HepG2 (cell line): ENCODE data around the gene CNPPD1. TPM values are rescaled to one million over a fixed set of nuclear protein-coding genes. Genes with fewer than 3 reads are reported as not detected.

ENCODE experiments used
- CEBPB ChIP-seq: IDR thresholded peaks from 2 replicates; pipeline ENCODE4 v1.6.1; 2011; ENCODE audit warnings: low read depth, low read length, improper control_type of control experiment, borderline replicate concordance
- CHCHD3 ChIP-seq: sonication (generic); formaldehyde crosslinking; IDR thresholded peaks from 2 replicates; pipeline ENCODE4 v1.8.0; 2022; ENCODE audit warnings: mild to moderate bottlenecking, missing genetic modification reagents, moderate library complexity
- ETV5 ChIP-seq: IDR thresholded peaks from 2 replicates; pipeline ENCODE4 v1.6.1; 2018; ENCODE audit warnings: missing biosample characterization, missing genetic modification reagents, inconsistent platforms, borderline replicate concordance
- HNF4A ChIP-seq: sonication (generic); formaldehyde crosslinking; IDR thresholded peaks from 2 replicates; pipeline ENCODE4 v1.4.0; 2020; ENCODE audit warnings: missing genetic modification reagents
- HNRNPK ChIP-seq: fragments of 200-400 bp; formaldehyde crosslinking; IDR thresholded peaks from 2 replicates; pipeline ENCODE4 v1.6.1; 2018; ENCODE audit warnings: low read length, low read depth, moderate library complexity, mild to moderate bottlenecking; ENCODE audit not compliant: poor library complexity, severe bottlenecking
- HOXA3 ChIP-seq: sonication (generic); formaldehyde crosslinking; IDR thresholded peaks from 2 replicates; pipeline ENCODE4 v1.5.0; 2020; ENCODE audit warnings: missing genetic modification reagents
- SP4 ChIP-seq: sonication (generic); formaldehyde crosslinking; IDR thresholded peaks from 2 replicates; pipeline ENCODE4 v1.8.1; 2023; ENCODE audit warnings: mild to moderate bottlenecking, missing genetic modification reagents
- ZNF251 ChIP-seq: sonication (generic); formaldehyde crosslinking; IDR thresholded peaks from 2 replicates; pipeline ENCODE4 v1.9.0; 2021; ENCODE audit warnings: mild to moderate bottlenecking, missing genetic modification reagents
- ZNF501 ChIP-seq: sonication (generic); formaldehyde crosslinking; IDR thresholded peaks from 2 replicates; pipeline ENCODE4 v1.5.1; 2020; ENCODE audit warnings: mild to moderate bottlenecking, moderate library complexity, missing genetic modification reagents
- ZNF703 ChIP-seq: sonication (generic); formaldehyde crosslinking; IDR thresholded peaks from 2 replicates; pipeline ENCODE4 v1.5.1; 2020; ENCODE audit warnings: missing genetic modification reagents, mild to moderate bottlenecking, moderate library complexity, borderline replicate concordance
- ZNF720 ChIP-seq: sonication (generic); formaldehyde crosslinking; IDR thresholded peaks from 2 replicates; pipeline ENCODE4 v1.4.0; 2020; ENCODE audit warnings: missing genetic modification reagents
- ZSCAN12 ChIP-seq: sonication (generic); formaldehyde crosslinking; IDR thresholded peaks from 2 replicates; pipeline ENCODE4 v1.9.0; 2021; ENCODE audit warnings: mild to moderate bottlenecking, missing genetic modification reagents
- polyA plus RNA-seq, 8 experiments: library from polyadenylated mRNA; depleted of rRNA in 3 of 8; stranded (reverse) in 7 of 8; unstranded in 1 of 8; fragments of >200 nt; fragmentation: Illumina TruSeq in 4 of 8; extraction: Trizol in 4 of 8; gene quantifications; 2 replicates each; pipeline versions ENCODE4 v1.2.1 to v1.2.3, GENCODE V29; 2011 to 2016; ENCODE audit warnings: low read depth in 4 of 8, missing spikeins in 1 of 8, mixed read lengths in 1 of 8; ENCODE audit not compliant: insufficient read depth in 1 of 8
- total RNA-seq, 5 experiments: library from RNA; depleted of rRNA; stranded (reverse); fragments of >200 nt; fragmentation: Illumina TruSeq; extraction: Trizol; gene quantifications; 2 replicates each; pipeline ENCODE4 v1.2.3, GENCODE V29; 2016; ENCODE audit warnings: low read depth in 1 of 5
- TF ChIP-seq, protein P1 (sequence below): sonication (generic); formaldehyde crosslinking; IDR thresholded peaks from 2 replicates; pipeline ENCODE4 v1.4.0; 2020; ENCODE audit warnings: missing genetic modification reagents, borderline replicate concordance
- TF ChIP-seq, protein P2 (sequence below): sonication (generic); formaldehyde crosslinking; IDR thresholded peaks from 2 replicates; pipeline ENCODE4 v1.8.1; 2022; ENCODE audit warnings: low read depth, mild to moderate bottlenecking, missing genetic modification reagents
- TF ChIP-seq, protein P3 (sequence below): sonication (generic); formaldehyde crosslinking; IDR thresholded peaks from 2 replicates; pipeline ENCODE4 v1.4.0; 2020; ENCODE audit warnings: missing genetic modification reagents
- TF ChIP-seq, protein P4 (sequence below): sonication (generic); formaldehyde crosslinking; IDR thresholded peaks from 2 replicates; pipeline ENCODE4 v1.5.0; 2020; ENCODE audit warnings: mild to moderate bottlenecking, missing genetic modification reagents

The CNPPD1 gene
- total and polyA plus RNA-seq, 2 of the 13 experiments (the other 11 are each of a cell fraction or from before 2014, with no cell fraction given): 35.5 to 49.4 TPM

DNA sequence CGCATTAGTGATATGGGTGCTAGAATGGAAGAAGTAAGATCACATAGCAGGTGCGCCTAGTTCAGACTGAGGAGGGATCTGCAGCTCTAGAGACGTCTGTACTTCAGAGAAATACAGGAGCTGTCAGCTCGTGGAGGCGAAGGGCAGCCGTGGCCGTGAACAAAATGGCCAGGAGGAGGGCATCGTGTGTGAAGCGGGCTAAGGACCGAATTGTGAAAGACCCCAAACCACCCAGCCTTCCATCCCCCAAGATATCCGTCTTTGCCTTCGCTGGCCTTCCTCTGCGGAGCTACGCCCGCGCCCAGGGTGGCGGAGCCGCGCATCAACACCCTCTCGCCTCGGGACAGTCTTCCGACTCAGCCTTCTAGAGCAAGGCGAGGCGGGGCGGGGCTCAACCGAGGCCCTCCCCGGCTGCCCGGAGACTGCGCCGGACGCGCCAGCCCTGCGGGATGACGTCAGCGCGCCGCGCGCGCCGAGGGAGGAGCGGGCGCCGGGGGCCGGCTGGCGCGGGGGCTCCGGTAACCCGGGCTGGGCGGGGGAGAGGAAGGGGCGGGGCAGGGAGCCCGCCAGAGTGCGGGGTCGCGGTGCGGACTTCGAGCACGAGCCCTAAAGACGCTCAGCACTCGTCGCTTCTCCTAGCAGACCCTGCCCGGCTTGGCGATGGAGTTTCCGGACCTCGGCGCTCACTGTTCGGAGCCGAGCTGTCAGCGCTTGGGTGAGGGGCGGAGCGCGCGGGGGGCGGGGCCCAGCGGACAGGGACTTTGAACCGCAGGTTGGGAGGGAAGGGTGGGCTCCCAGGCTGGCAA is 29.8 kb upstream of the CNPPD1 start, which contains the start of gene ZFAND2B (continued):
- TF ChIP-seq, protein P1, sequence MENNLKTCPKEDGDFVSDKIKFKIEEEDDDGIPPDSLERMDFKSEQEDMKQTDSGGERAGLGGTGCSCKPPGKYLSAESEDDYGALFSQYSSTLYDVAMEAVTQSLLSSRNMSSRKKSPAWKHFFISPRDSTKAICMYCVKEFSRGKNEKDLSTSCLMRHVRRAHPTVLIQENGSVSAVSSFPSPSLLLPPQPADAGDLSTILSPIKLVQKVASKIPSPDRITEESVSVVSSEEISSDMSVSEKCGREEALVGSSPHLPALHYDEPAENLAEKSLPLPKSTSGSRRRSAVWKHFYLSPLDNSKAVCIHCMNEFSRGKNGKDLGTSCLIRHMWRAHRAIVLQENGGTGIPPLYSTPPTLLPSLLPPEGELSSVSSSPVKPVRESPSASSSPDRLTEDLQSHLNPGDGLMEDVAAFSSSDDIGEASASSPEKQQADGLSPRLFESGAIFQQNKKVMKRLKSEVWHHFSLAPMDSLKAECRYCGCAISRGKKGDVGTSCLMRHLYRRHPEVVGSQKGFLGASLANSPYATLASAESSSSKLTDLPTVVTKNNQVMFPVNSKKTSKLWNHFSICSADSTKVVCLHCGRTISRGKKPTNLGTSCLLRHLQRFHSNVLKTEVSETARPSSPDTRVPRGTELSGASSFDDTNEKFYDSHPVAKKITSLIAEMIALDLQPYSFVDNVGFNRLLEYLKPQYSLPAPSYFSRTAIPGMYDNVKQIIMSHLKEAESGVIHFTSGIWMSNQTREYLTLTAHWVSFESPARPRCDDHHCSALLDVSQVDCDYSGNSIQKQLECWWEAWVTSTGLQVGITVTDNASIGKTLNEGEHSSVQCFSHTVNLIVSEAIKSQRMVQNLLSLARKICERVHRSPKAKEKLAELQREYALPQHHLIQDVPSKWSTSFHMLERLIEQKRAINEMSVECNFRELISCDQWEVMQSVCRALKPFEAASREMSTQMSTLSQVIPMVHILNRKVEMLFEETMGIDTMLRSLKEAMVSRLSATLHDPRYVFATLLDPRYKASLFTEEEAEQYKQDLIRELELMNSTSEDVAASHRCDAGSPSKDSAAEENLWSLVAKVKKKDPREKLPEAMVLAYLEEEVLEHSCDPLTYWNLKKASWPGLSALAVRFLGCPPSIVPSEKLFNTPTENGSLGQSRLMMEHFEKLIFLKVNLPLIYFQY: no peak
- peak; percentile 60; the same call in 1 of the 2 replicates for TF ChIP-seq SP4 (CRISPR knock-in tag)
- TF ChIP-seq HNRNPK: peak; percentile 83
- TF ChIP-seq, protein P2, sequence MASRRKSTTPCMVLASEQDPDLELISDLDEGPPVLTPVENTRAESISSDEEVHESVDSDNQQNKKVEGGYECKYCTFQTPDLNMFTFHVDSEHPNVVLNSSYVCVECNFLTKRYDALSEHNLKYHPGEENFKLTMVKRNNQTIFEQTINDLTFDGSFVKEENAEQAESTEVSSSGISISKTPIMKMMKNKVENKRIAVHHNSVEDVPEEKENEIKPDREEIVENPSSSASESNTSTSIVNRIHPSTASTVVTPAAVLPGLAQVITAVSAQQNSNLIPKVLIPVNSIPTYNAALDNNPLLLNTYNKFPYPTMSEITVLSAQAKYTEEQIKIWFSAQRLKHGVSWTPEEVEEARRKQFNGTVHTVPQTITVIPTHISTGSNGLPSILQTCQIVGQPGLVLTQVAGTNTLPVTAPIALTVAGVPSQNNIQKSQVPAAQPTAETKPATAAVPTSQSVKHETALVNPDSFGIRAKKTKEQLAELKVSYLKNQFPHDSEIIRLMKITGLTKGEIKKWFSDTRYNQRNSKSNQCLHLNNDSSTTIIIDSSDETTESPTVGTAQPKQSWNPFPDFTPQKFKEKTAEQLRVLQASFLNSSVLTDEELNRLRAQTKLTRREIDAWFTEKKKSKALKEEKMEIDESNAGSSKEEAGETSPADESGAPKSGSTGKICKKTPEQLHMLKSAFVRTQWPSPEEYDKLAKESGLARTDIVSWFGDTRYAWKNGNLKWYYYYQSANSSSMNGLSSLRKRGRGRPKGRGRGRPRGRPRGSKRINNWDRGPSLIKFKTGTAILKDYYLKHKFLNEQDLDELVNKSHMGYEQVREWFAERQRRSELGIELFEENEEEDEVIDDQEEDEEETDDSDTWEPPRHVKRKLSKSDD (CRISPR knock-in tag): no peak; the same call in 1 of the 2 replicates
- TF ChIP-seq HOXA3: peak; percentile 90
- TF ChIP-seq ZNF251: no peak
- TF ChIP-seq, protein P3, sequence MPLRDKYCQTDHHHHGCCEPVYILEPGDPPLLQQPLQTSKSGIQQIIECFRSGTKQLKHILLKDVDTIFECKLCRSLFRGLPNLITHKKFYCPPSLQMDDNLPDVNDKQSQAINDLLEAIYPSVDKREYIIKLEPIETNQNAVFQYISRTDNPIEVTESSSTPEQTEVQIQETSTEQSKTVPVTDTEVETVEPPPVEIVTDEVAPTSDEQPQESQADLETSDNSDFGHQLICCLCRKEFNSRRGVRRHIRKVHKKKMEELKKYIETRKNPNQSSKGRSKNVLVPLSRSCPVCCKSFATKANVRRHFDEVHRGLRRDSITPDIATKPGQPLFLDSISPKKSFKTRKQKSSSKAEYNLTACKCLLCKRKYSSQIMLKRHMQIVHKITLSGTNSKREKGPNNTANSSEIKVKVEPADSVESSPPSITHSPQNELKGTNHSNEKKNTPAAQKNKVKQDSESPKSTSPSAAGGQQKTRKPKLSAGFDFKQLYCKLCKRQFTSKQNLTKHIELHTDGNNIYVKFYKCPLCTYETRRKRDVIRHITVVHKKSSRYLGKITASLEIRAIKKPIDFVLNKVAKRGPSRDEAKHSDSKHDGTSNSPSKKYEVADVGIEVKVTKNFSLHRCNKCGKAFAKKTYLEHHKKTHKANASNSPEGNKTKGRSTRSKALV (CRISPR knock-in tag): no peak
- TF ChIP-seq ZNF501 (CRISPR knock-in tag): peak; percentile 81; the same call in 1 of the 2 replicates
- TF ChIP-seq CHCHD3 (CRISPR knock-in tag): peak; percentile 87
- peak; percentile 13; the same call in 1 of the 2 replicates for TF ChIP-seq ETV5
- no peak for TF ChIP-seq CEBPB
- TF ChIP-seq HNF4A: peak; percentile 84
- no peak for TF ChIP-seq ZNF720 (CRISPR knock-in tag)
- TF ChIP-seq, protein P4, sequence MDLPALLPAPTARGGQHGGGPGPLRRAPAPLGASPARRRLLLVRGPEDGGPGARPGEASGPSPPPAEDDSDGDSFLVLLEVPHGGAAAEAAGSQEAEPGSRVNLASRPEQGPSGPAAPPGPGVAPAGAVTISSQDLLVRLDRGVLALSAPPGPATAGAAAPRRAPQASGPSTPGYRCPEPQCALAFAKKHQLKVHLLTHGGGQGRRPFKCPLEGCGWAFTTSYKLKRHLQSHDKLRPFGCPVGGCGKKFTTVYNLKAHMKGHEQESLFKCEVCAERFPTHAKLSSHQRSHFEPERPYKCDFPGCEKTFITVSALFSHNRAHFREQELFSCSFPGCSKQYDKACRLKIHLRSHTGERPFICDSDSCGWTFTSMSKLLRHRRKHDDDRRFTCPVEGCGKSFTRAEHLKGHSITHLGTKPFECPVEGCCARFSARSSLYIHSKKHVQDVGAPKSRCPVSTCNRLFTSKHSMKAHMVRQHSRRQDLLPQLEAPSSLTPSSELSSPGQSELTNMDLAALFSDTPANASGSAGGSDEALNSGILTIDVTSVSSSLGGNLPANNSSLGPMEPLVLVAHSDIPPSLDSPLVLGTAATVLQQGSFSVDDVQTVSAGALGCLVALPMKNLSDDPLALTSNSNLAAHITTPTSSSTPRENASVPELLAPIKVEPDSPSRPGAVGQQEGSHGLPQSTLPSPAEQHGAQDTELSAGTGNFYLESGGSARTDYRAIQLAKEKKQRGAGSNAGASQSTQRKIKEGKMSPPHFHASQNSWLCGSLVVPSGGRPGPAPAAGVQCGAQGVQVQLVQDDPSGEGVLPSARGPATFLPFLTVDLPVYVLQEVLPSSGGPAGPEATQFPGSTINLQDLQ (CRISPR knock-in tag): 0 out of 2 replicates have a peak, but pooled peaks have one; percentile 17
- no peak for TF ChIP-seq ZSCAN12 (CRISPR knock-in tag)
- TF ChIP-seq ZNF703 (CRISPR knock-in tag): no peak
